Activated gamma-delta T cell (primary cell): ENCODE data around the gene FGF1.

ENCODE experiments used
- DNase-seq: peaks from one replicate; lab custom pipeline; 2025; lab: John Stamatoyannopoulos, UW
- total RNA-seq, 2 donors: gene quantifications; one replicate each; lab custom pipeline; 2026; lab: John Stamatoyannopoulos, UW

The FGF1 gene
- 0 reads per million in 2 donors for total RNA-seq

DNA sequence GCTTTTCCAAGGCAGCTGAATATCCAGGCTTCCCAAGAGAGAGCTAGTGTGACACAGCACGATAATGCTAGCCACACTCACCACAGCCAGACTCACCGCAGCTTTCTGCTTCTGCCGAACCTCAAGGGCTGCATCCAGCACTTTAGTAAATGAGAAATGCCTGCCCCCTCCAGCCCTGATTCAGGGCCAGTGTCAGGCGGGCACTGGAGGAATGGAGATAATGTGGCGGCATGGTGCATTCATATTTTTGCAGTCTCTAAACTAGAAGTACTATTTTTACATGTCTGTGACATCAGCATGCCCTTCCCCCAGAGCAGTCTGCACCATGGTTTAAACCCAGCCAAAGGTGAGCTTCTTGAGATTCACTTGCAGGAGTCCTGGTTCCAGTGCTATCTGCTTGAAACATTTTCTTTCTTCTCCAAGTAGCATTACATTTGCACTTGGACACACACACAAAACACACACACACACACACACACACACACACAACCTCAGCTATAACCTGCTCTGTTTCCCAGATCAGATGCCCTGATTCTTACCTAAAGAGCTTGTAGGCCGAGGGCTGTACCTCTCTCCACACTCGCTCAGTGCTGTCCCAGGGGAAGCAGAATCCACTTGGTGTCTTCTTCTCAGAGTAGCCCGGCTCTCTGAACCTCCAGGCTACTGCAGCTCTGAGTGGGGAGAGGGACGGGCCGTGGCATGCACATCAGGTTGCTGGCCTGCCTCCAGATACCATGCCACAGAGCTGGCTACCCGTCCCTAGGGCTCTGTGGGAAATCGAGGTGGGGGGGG is at the start of gene FGF1:
FGF1 (minus strand) TSS at position 673 of the 792 bp plus-strand sequence. CDS start 71,963 bp downstream, outside the sequence.
- DNase-seq: no peak

DNA sequence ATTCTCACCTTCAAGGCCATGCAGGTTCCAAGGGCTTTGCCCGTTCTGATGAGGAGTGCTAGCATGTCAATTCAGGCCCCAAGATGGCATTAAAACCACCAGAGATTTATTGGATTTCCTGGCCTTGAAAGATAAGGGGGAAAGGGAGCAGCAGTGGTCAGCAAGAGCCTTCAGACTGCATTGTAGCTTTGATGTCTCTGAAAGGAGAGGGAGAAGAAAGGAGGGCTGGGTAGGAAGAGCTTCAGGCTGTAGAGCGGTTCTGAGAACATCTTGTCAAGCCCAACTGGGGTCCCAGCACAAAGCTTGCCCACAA is 41.8 kb upstream of the FGF1 start:
- no peak for DNase-seq

DNA sequence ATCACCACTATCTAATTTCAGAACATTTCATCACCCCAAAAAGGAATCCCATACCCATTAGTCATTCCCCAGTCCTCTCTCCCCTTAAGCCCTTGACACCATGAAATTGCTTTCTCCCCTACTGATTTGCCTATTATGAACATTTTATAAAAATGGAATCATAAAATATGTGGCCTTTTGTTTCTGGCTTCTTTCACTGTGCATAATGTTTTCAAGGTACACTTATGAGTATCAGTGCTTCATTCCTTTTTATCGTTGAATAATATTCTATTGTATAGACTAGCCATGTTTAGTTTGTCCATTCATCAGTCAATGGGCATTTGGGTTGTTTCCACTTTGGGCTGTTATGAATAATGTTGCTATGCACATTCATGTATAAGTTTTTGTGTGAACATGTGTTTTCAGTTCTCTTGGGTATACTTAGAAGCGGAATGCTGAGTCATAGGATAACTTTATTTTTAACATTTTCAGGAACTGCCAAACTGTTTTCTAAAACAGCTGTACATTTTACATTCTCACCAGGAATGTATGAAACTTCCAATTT is 40.4 kb upstream of the FGF1 start:
- no peak for DNase-seq

GRCh38 chr5:142725231-142726187 is 39.6 kb upstream of the FGF1 start:
- no peak for DNase-seq

GRCh38 chr5:142724821-142725220 is 38.9 kb upstream of the FGF1 start:
- no peak for DNase-seq

DNA sequence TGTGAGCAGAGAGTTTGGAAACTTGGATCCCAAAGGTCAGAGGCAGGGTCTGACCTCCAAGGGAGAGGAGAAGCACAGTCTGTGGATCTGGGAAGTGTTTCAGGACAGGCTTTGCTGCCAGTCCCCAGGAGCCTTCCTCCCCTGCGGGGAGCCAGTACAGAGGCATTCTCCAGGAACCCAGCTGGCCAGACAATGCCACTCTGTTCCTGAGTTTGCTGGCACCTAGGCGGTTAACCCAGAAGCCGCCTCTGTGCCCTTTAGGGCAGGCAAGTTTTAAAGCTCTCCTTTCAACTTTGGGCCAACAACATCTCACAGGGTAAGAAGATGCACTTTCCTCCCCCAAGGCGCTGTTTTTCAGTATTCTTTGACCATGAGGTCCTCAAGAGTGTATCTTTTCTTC is 37.0 kb upstream of the FGF1 start:
- DNase-seq: no peak

DNA sequence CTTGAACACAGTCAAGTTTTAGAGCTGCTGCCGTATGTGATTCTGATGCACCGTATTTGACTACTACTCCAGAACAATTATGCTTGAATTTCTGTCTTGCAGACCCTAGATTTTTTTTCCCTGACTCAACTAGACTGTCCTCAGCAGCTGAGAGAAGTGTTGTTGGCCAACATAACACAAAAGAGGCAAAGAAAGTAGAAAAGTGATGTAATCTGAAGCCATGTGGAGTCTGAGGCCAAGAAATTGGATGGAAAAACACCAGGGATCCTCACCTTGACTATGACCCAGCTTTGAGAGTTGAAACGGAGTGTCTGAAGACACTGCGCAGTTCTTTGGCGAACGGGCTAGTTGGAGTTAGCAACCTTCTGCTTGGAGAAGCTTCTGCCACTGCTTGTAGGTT is 36.3 kb upstream of the FGF1 start:
- no peak for DNase-seq

DNA sequence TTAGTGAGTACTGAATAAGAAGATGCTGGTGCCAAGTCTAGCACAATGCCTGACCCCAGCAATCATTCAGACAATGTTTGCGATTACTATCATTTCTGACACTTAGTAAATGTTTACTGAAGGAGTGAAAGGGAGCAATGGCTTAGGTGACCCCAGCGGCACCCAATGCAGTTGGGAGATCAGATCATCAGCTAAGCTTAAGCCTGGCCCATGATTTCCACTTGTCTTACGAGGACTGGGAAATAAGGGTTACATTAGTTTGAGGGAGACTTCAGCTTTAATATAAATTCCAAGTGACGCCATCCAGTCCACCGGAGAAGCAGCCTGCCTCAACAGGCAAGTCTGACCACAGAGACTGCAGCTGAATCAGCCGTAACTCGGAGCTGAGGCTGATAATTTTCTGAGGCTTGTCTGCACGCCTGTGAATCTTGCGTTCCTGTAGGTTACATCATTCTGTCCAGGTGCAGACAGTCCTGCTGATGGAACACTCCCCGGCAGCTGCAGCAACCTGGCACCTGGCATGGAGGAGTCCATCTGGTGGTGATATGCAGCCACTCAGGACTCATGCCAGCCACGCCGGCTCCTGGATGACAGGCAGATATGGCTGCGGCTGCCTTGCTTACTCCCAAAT is 34.9 kb upstream of the FGF1 start:
- no peak for DNase-seq

DNA sequence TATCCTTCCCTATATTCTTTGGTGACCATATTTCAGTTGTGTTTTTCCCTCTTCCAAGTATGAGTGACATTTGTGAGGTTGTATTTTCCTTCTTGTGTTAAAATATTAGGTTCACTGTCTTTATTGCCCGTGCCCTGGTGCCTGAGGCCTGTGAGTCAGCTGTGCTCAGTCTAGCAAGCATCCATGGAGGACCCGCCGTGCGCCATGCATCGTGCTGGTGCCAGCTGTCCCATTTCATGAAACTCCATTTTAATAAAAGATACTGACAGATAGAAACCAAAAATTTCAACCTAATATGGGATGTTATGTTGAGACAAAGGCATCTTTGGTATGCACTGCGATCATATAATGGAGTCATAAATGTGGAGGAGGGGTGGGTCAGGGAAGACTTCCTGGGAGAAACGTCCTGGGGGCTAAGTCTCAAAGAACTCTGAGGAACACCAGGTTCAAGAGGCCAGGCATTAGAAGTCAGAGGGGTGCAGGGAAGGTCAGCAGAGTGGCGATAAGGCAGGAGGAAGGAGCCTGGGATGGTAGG is 34.0 kb upstream of the FGF1 start:
- no peak for DNase-seq

DNA sequence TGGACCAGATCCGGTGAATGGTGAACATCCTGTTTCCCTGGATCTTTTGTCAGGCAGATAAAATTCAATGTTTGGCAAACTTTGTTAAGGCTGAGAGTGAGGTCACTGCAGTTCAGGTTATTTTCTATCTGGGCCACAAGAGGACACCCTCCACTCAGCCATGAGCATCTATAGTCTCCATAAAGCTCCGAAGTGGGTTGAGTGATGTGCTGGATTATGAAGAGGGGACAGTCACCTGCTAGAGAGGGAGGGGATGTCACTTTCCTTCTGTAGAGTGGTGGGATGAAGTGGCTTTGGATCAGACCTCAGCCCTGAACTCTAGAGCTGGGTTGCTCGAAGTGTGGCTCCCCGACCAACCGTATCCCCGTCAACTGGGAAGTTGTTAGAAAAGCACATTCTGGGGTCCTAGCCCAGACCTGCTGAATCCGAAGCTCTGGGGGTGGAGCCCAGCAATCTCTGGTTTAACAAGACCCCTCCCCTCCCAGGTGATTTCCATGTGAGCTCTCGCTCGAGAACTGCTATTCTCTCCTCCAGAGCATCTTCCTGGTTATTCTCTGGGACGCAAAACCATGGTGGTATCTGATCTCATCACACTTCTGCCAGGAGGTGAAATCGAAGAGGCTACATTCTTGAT is 31.8 kb upstream of the FGF1 start:
- no peak for DNase-seq

GRCh38 chr5:142716963-142717362 is 31.1 kb upstream of the FGF1 start:
- DNase-seq: no peak

GRCh38 chr5:142715291-142715690 is 29.4 kb upstream of the FGF1 start:
- DNase-seq: no peak

GRCh38 chr5:142713121-142713706 is 27.3 kb upstream of the FGF1 start:
- peak; percentile 70 for DNase-seq

- DNase-seq: no peak
Observed at GRCh38 chr5:142703153-142703552, 17.3 kb upstream of the FGF1 start.

DNA sequence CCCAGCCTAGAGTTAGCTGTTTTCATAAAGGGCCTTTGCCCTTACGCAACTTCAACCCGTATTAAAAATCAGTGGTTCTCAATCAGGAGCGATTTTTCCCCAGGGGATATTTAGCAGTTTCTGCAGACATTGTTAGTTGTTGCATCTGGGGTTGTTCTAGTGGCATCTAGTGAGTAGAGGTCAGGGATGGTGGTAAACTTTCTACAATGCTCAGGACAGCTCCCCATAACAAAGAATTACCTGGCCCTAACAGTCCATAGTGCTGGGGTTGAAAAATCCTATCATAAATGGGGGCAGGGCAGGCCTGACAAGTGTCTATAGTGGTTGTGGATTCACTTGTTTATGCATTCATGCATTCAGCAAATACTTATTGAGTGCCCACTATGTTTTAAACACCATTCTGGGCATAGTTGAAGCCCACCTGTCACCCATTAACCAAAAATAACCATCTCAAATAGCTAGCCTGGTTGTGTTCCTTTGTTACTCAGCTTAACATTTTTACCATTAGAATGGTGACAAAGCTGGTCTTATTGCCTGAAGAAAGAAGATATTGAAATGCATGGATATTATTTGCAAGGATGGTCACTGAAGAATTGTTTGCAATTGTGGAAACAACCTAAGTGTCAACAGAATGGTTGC is 15.9 kb upstream of the FGF1 start:
- no peak for DNase-seq

GRCh38 chr5:142700566-142700965 is 14.7 kb upstream of the FGF1 start:
- DNase-seq: no peak

DNA sequence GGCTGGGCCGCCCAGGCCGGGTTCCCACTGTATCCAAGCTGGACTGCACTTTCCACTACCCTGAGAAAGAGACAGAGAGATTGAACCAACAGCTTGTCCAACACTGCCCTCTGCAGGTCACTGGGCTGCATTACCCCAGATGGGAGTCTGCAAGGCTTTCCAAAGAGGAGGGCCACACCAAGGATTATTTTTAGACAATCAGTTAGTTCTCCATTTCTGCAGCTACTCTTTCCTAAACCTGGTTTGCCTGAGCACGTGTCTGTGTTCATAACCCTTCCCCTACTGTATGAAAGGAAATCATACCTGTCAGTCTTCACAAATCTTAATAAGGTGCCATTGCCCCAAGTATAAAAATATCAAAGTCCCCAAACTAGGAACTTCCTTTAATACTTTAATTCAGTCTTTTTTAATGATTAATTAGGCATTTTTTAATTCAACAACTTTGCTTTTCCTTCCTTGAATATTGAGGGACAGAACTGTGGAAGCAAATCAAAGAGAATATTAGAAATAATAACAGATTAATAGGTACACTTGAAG is 13.4 kb upstream of the FGF1 start:
- no peak for DNase-seq

DNA sequence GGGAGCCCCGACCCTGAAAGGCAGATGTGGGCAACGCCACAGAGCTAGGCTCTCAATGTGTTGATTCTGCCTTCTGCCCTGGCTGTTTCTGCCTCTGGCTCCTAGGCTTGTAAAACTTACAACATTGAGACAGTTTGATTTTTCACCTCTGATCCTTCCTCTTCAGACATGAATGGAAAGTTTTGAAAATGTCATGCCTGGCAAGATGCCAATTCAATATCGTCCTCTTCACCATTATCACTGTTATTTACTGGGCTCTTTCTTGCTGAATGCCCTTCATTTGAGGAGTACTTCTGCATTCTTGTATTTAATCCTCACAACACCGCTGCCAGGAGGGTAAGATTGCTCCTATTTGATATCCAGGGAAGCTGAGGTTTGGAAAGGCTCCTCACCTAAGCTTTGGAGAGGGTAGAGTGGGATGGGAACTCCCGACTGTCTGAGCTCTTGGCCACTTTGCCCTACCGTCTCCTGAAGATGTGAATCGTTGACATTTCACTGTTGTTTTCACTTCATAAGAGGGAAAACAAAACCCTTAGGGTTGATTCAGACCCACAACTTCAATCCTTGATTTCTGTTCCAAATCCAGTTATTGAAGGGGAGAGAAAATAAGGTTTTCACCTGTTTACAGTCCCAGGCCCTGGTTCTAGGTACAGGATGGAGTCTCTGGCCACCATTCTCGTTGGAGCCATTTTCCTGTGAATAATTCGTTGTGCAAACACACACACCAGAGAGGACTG is 12.7 kb upstream of the FGF1 start:
- DNase-seq: no peak
